A549 (cell line): ENCODE results near the gene XRCC2. TPM values are rescaled to one million over a fixed set of nuclear protein-coding genes. Genes with fewer than 3 reads are reported as not detected.

Source experiments
- ATAC-seq, 2 experiments: fragments of 200-7000 bp in 1 of 2; fragments of >200 bp in 1 of 2; cut with Nextera tagmentation in 1 of 2; cut with Tn5 transposase in 1 of 2; 3 replicates each; pipeline versions ENCODE4 v1.8.0 to v1.9.1; 2018 to 2020; ENCODE audit warnings: mild to moderate bottlenecking in 1 of 2, moderate library complexity in 1 of 2
- CTCF ChIA-PET: fragments of 300-600 bp; sonication (Branson Sonifier 250); formaldehyde crosslinking; extraction: SDS; loops from one replicate; lab custom pipeline; 2021; ENCODE audit warnings: antibody characterized with exemption, inconsistent platforms; lab: Yijun Ruan, JAX
- POLR2A ChIA-PET: fragments of 350-600 bp; formaldehyde crosslinking; extraction: SDS; loops from one replicate; lab custom pipeline; 2021; ENCODE audit warnings: antibody characterized with exemption, inconsistent platforms; lab: Yijun Ruan, JAX
- DNase-seq, 2 experiments: peaks; one replicate each; pipeline versions ENCODE4 v3.0.0 to v3.0.0-alpha.2; 2011 to 2016; ENCODE audit warnings: low read depth in 1 of 2, low spot score in 1 of 2
- FAIRE-seq: peaks from 2 replicates; lab custom pipeline; 2011; peaks lifted over from hg19 to GRCh38; lab: Jason Lieb, UNC
- H3K27ac ChIP-seq, 2 experiments: fragments of >200 bp; sonication (Bioruptor Twin); formaldehyde crosslinking; 3 replicates each; pipeline ENCODE4 v1.5.1; 2016 to 2017
- H3K4me1 ChIP-seq: fragments of >200 bp; sonication (Bioruptor Twin); formaldehyde crosslinking; 3 replicates; pipeline ENCODE4 v1.6.1; 2016
- H3K4me2 ChIP-seq: fragments of >200 bp; sonication (Bioruptor Twin); formaldehyde crosslinking; 3 replicates; pipeline ENCODE4 v1.6.1; 2016
- H3K4me3 ChIP-seq: fragments of >200 bp; sonication (Bioruptor Twin); formaldehyde crosslinking; 3 replicates; pipeline ENCODE4 v1.5.1; 2016
- H3K9me3 ChIP-seq: fragments of >200 bp; sonication (Bioruptor Twin); formaldehyde crosslinking; 3 replicates; pipeline ENCODE4 v1.6.1; 2016
- BCL3 ChIP-seq: fragments of >200 bp; sonication (Bioruptor Twin); formaldehyde crosslinking; IDR thresholded peaks from 3 replicates; pipeline ENCODE4 v1.6.1; 2016
- BHLHE40 ChIP-seq: IDR thresholded peaks from 2 replicates; pipeline ENCODE4 v1.6.1; 2012; ENCODE audit warnings: low read depth, low read length, inconsistent platforms
- CBX2 ChIP-seq: fragments of 200-600 bp; sonication (generic); IDR thresholded peaks from 2 replicates; pipeline ENCODE4 v1.6.1; 2016; ENCODE audit warnings: low read depth, mild to moderate bottlenecking, borderline replicate concordance
- CBX8 ChIP-seq: fragments of 200-600 bp; sonication (generic); IDR thresholded peaks from 2 replicates; pipeline ENCODE4 v1.6.1; 2016
- CHD2 ChIP-seq: fragments of 150-350 bp; IDR thresholded peaks from 2 replicates; pipeline ENCODE4 v1.6.1; 2014; ENCODE audit warnings: low read length; ENCODE audit not compliant: partially characterized antibody
- E2F6 ChIP-seq: IDR thresholded peaks from 2 replicates; pipeline ENCODE4 v1.6.1; 2012; ENCODE audit warnings: low read depth, borderline replicate concordance
- ESRRA ChIP-seq: fragments of 150-350 bp; IDR thresholded peaks from 2 replicates; pipeline ENCODE4 v1.6.1; 2014; ENCODE audit warnings: mild to moderate bottlenecking, low read length, borderline replicate concordance
- FOSB ChIP-seq: fragments of 250-450 bp; sonication (Bioruptor Pico); IDR thresholded peaks from 2 replicates; pipeline ENCODE4 v1.5.0; 2020; ENCODE audit warnings: mild to moderate bottlenecking, moderate library complexity
- FOXS1 ChIP-seq: fragments of 250-450 bp; sonication (Bioruptor Pico); IDR thresholded peaks from 2 replicates; pipeline ENCODE4 v1.5.0; 2020; ENCODE audit warnings: mild to moderate bottlenecking, moderate library complexity
- GATA3 ChIP-seq: IDR thresholded peaks from 2 replicates; pipeline ENCODE4 v1.6.1; 2012; ENCODE audit warnings: borderline replicate concordance
- HES2 ChIP-seq: fragments of >200 bp; sonication (Bioruptor Twin); formaldehyde crosslinking; IDR thresholded peaks from 2 replicates; pipeline ENCODE4 v1.6.1; 2016
- HOXA7 ChIP-seq: fragments of 250-450 bp; sonication (Bioruptor Pico); IDR thresholded peaks from 2 replicates; pipeline ENCODE4 v1.5.0; 2020; ENCODE audit warnings: mild to moderate bottlenecking, moderate library complexity
- HOXB13 ChIP-seq: fragments of 250-450 bp; sonication (Bioruptor Pico); IDR thresholded peaks from 2 replicates; pipeline ENCODE4 v1.5.0; 2020; ENCODE audit warnings: low read depth, mild to moderate bottlenecking, moderate library complexity
- HOXB5 ChIP-seq: fragments of 250-450 bp; sonication (Bioruptor Pico); IDR thresholded peaks from 2 replicates; pipeline ENCODE4 v1.5.0; 2020; ENCODE audit warnings: mild to moderate bottlenecking, moderate library complexity
- JUNB ChIP-seq: fragments of >200 bp; sonication (Bioruptor Twin); formaldehyde crosslinking; IDR thresholded peaks from 2 replicates; pipeline ENCODE4 v1.6.1; 2016
- MAX ChIP-seq: IDR thresholded peaks from 2 replicates; pipeline ENCODE4 v1.6.1; 2012
- NFE2L2 ChIP-seq: fragments of 150-350 bp; conservative IDR thresholded peaks from 2 replicates; pipeline ENCODE4 v1.6.1; 2014; ENCODE audit warnings: low read length
- PBX3 ChIP-seq: IDR thresholded peaks from 2 replicates; pipeline ENCODE4 v1.6.1; 2012
- RARB ChIP-seq: fragments of 250-450 bp; sonication (Bioruptor Pico); IDR thresholded peaks from 2 replicates; pipeline ENCODE4 v1.8.0; 2021; ENCODE audit warnings: mild to moderate bottlenecking, moderate library complexity
- RCOR1 ChIP-seq: fragments of 150-350 bp; IDR thresholded peaks from 2 replicates; pipeline ENCODE4 v1.6.1; 2014; ENCODE audit warnings: antibody characterized with exemption, low read length, low read depth
- REST ChIP-seq: fragments of 200-600 bp; sonication (generic); IDR thresholded peaks from 2 replicates; pipeline ENCODE4 v1.6.1; 2016; ENCODE audit warnings: antibody characterized with exemption, mild to moderate bottlenecking, moderate library complexity
- RFX5 ChIP-seq: fragments of 450-650 bp; IDR thresholded peaks from 2 replicates; pipeline ENCODE4 v1.7.1; 2014; ENCODE audit warnings: antibody characterized with exemption, mild to moderate bottlenecking, moderate library complexity
- RNF2 ChIP-seq: fragments of 200-600 bp; sonication (generic); IDR thresholded peaks from 2 replicates; pipeline ENCODE4 v1.6.1; 2016; ENCODE audit warnings: low read depth, mild to moderate bottlenecking, antibody characterized with exemption, moderate library complexity, borderline replicate concordance
- SREBF2 ChIP-seq: fragments of 450-650 bp; IDR thresholded peaks from 2 replicates; pipeline ENCODE4 v1.6.1; 2014; ENCODE audit warnings: mild to moderate bottlenecking, moderate library complexity
- TP53 ChIP-seq: fragments of 250-450 bp; sonication (Bioruptor Pico); IDR thresholded peaks from 2 replicates; pipeline ENCODE4 v1.5.0; 2021; ENCODE audit warnings: mild to moderate bottlenecking, moderate library complexity
- ZC3H11A ChIP-seq: fragments of 450-650 bp; IDR thresholded peaks from 2 replicates; pipeline ENCODE4 v1.6.1; 2014; ENCODE audit warnings: antibody characterized with exemption, mild to moderate bottlenecking
- ZFP36 ChIP-seq: fragments of 450-650 bp; IDR thresholded peaks from 2 replicates; pipeline ENCODE4 v1.6.1; 2014; ENCODE audit warnings: borderline replicate concordance; ENCODE audit not compliant: partially characterized antibody
- ZSCAN20 ChIP-seq: fragments of 250-450 bp; sonication (Bioruptor Pico); IDR thresholded peaks from 2 replicates; pipeline ENCODE4 v1.8.0; 2022; ENCODE audit warnings: mild to moderate bottlenecking, moderate library complexity
- WGBS: methylation state at CpG from one replicate; pipeline ENCODE4 v1.1.6; 2017; ENCODE audit errors: missing lambda C conversion rate; 5-methylcytosine and 5-hydroxymethylcytosine counted together
- polyA plus RNA-seq, 4 experiments: library from polyadenylated mRNA; depleted of rRNA in 3 of 4; stranded (reverse); fragments of >200 nt; fragmentation: RNase III in 1 of 4; extraction: RNeasy Plus Mini Kit Qiagen cat#74134 plus additional on column Dnase treatment in 1 of 4; gene quantifications; 2 replicates in 3 of 4; 3 replicates in 1 of 4; pipeline ENCODE4 v1.2.3, GENCODE V29; 2011 to 2017

XRCC2 gene
- polyA plus RNA-seq, 2 of the 4 experiments (the other 2 are of a cell fraction) = 12.3 to 13.1 TPM

GRCh38 chr7:152640829-152641228, 35.1 kb downstream of the XRCC2 start:
- no peak for FAIRE-seq
- TF ChIP-seq ZFP36 (no peak), HOXA7 (CRISPR knock-in tag) (no peak), SREBF2 (no peak), CBX2 (no peak), CBX8 (no peak), PBX3 (no peak), CHD2 (no peak), RCOR1 (no peak), FOXS1 (no peak), GATA3 (no peak), E2F6 (no peak), RNF2 (no peak), NFE2L2 (no peak), RFX5 (no peak), HOXB13 (CRISPR knock-in tag) (no peak), JUNB (no peak), FOSB (CRISPR knock-in tag) (no peak), BCL3 (no peak)
- ATAC-seq = no peak; a peak in 1 of 6 replicates

GRCh38 chr7:152637920-152638580, 37.9 kb downstream of the XRCC2 start:
- no peak for FAIRE-seq
- DNase-seq = no peak
- 83% methylated on average over 7 of the region's 7 CpGs for WGBS
- ChIA-PET CTCF (interaction anchor here (0.6 to 0.7 kb wide), 2 partner anchors 48 to 881 kb away, joined by 4 to 5 read pairs; no protein-coding TSS in a partner anchor), POLR2A (no interaction called here)
- Histone ChIP-seq H3K27ac (no peak overlapping the region), H3K9me3 (no peaks in the 10 kb centered on the region), H3K4me2 (no peak overlapping the region), H3K4me1 (no peaks in the 10 kb centered on the region), H3K4me3 (no peak overlapping the region)
- no peak for ATAC-seq
- TF ChIP-seq ZFP36 = no peak
- no peak for TF ChIP-seq HES2
- TF ChIP-seq ESRRA = no peak
- no peak for TF ChIP-seq MAX
- no peak for TF ChIP-seq RFX5
- TF ChIP-seq TP53 = no peak

More at GRCh38 chr7:152640829-152641228, 35.1 kb downstream of the XRCC2 start:
- no peaks in the 10 kb centered on the region for H3K9me3 ChIP-seq
- no peaks in the 10 kb centered on the region for H3K4me1 ChIP-seq
- WGBS = 71% methylated on average over 6 of the region's 6 CpGs
- H3K4me2 ChIP-seq = no peak overlapping the region
- ChIA-PET CTCF (interaction anchor here (0.7 kb wide), 1 partner anchor 107 kb away, joined by 5 read pairs; no protein-coding TSS in a partner anchor), POLR2A (no interaction called here)
- H3K27ac ChIP-seq = no peak overlapping the region
- DNase-seq = no peak
- no peak overlapping the region for H3K4me3 ChIP-seq

- FAIRE-seq (no peak), DNase-seq (no peak), ATAC-seq (no peak)
- H3K9me3 ChIP-seq = no peaks in the 10 kb centered on the region
- ChIA-PET POLR2A (no interaction called here), CTCF (no interaction called here)
- no peaks in the 10 kb centered on the region for H3K4me1 ChIP-seq
- H3K4me2 ChIP-seq = no peak overlapping the region
- H3K4me3 ChIP-seq = no peak overlapping the region
- H3K27ac ChIP-seq = no peak overlapping the region
- 3% methylated on average over 1 of the region's 1 CpG for WGBS
- TF ChIP-seq RARB (CRISPR knock-in tag) (no peak), HOXA7 (CRISPR knock-in tag) (no peak), HOXB5 (CRISPR knock-in tag) (no peak), BHLHE40 (no peak), ZSCAN20 (CRISPR knock-in tag) (no peak), ZFP36 (no peak), ESRRA (no peak), REST (no peak), FOXS1 (no peak), ZC3H11A (no peak), HES2 (no peak)
Observed at GRCh38 chr7:152637161-152637560, 38.8 kb downstream of the XRCC2 start.
